Panc1 (cell line): ENCODE data around the gene DLG3.

Experiments used
- CTCF ChIP-seq: fragments of 450-650 bp; IDR thresholded peaks from 2 replicates; pipeline ENCODE4 v1.5.1; 2017; ENCODE audit warnings: mild to moderate bottlenecking
- POLR2AphosphoS5 ChIP-seq: IDR thresholded peaks from 2 replicates; pipeline ENCODE4 v1.6.1; 2012; ENCODE audit warnings: mild to moderate bottlenecking, low read depth, low read length, moderate library complexity
- SIN3A ChIP-seq: IDR thresholded peaks from 2 replicates; pipeline ENCODE4 v1.6.1; 2012; ENCODE audit warnings: low read depth, mild to moderate bottlenecking, low read length, moderate library complexity, borderline replicate concordance; ENCODE audit not compliant: insufficient read depth
- TCF7L2 ChIP-seq: IDR thresholded peaks from 2 replicates; pipeline ENCODE4 v1.6.1; 2011; ENCODE audit warnings: mild to moderate bottlenecking, low read depth, low read length, inconsistent platforms
- TF ChIP-seq, protein P1 (sequence below), 2 experiments: IDR thresholded peaks; 2 replicates each; pipeline ENCODE4 v1.6.1; 2011 to 2012; ENCODE audit warnings: low read depth in 2 of 2, control low read depth in 1 of 2, low read length in 1 of 2, mild to moderate bottlenecking in 1 of 2, moderate library complexity in 1 of 2; ENCODE audit not compliant: insufficient read depth in 1 of 2

GRCh38 chrX:70442224-70442623 lies 2.4 kb upstream of the DLG3 start:
- TF ChIP-seq CTCF (no peak), SIN3A (no peak), POLR2AphosphoS5 (no peak), TCF7L2 (no peak)
- TF ChIP-seq, protein P1, sequence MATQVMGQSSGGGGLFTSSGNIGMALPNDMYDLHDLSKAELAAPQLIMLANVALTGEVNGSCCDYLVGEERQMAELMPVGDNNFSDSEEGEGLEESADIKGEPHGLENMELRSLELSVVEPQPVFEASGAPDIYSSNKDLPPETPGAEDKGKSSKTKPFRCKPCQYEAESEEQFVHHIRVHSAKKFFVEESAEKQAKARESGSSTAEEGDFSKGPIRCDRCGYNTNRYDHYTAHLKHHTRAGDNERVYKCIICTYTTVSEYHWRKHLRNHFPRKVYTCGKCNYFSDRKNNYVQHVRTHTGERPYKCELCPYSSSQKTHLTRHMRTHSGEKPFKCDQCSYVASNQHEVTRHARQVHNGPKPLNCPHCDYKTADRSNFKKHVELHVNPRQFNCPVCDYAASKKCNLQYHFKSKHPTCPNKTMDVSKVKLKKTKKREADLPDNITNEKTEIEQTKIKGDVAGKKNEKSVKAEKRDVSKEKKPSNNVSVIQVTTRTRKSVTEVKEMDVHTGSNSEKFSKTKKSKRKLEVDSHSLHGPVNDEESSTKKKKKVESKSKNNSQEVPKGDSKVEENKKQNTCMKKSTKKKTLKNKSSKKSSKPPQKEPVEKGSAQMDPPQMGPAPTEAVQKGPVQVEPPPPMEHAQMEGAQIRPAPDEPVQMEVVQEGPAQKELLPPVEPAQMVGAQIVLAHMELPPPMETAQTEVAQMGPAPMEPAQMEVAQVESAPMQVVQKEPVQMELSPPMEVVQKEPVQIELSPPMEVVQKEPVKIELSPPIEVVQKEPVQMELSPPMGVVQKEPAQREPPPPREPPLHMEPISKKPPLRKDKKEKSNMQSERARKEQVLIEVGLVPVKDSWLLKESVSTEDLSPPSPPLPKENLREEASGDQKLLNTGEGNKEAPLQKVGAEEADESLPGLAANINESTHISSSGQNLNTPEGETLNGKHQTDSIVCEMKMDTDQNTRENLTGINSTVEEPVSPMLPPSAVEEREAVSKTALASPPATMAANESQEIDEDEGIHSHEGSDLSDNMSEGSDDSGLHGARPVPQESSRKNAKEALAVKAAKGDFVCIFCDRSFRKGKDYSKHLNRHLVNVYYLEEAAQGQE (IDR thresholded peaks at IDR 0.05; ENCODE audit: insufficient read depth in 1 of 2, low read depth in 2 of 2, low read length in 1 of 2), result no peak
